ENCODE data around the gene PLEKHA6. TPM values are rescaled to one million over a fixed set of nuclear protein-coding genes. Genes with fewer than 3 reads are reported as not detected.

The PLEKHA6 gene
- total RNA-seq, 1 donor from 2014 or later = 15.4 TPM

DNA sequence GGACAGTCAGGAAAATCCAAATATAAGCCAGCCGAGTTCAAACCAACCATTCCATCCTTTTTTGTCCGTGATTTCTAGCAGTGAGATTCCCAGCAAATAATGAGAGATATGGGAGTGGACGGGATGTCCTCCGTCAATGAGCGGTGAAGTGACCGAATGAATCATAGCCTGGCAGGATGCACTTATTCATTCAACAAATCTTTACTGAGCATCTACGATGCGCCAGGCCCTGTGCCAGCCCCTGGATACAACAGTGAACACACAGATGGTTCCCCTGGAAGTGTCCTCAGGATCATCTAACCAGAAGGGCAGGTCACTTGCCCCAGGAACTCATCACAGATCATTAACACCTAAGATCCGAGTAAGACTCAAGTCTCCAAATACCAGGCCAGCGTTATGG lies 8.2 kb upstream of the PLEKHA6 start:
- Histone ChIP-seq H3K4me3 (ENCODE audit: low read depth, low read length) (no peak overlapping the region), H3K36me3 (ENCODE audit: control insufficient read depth, insufficient read depth, low read length) (no peaks in the 10 kb centered on the region), H3K27me3 (ENCODE audit: control insufficient read depth, insufficient read depth, low read length) (no peaks in the 10 kb centered on the region)
- DNase-seq (ENCODE audit: low read depth) = no peak
- TF ChIP-seq, protein P1, sequence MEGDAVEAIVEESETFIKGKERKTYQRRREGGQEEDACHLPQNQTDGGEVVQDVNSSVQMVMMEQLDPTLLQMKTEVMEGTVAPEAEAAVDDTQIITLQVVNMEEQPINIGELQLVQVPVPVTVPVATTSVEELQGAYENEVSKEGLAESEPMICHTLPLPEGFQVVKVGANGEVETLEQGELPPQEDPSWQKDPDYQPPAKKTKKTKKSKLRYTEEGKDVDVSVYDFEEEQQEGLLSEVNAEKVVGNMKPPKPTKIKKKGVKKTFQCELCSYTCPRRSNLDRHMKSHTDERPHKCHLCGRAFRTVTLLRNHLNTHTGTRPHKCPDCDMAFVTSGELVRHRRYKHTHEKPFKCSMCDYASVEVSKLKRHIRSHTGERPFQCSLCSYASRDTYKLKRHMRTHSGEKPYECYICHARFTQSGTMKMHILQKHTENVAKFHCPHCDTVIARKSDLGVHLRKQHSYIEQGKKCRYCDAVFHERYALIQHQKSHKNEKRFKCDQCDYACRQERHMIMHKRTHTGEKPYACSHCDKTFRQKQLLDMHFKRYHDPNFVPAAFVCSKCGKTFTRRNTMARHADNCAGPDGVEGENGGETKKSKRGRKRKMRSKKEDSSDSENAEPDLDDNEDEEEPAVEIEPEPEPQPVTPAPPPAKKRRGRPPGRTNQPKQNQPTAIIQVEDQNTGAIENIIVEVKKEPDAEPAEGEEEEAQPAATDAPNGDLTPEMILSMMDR (IDR thresholded peaks at IDR 0.05; ENCODE audit: insufficient read depth, low read length, poor library complexity, severe bottlenecking) = no peak

DNA sequence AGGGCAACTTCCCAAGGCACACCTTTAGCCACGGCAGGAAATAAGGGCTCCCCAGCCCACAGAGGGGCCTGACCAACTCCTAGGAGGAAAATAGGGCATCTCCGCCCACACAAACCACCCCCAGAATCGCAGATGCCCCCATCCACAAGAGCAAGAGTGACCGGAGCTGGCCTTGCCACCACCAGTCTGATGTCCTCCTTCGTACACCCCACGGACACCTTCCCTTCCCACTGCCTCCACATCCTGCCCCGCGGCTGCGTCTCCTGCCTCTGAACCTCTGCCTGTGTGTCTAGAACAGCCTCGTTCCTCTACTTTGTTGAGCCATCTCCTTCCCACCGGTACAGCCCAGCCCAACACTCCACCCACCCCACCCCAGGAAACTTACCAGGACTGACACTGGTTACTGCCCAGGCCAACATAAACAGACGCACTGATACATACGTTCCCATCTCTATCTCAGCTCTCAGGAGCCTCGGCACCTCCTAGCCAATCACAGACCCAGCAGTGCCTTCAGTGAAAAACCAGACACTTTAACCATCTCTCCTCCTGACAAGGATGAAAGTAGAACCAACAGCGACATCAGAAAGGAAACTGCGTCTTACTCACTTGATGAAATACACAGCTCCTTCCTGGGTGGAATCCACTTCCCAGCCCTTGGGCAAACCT lies 7.6 kb upstream of the PLEKHA6 start:
- no peak for DNase-seq (ENCODE audit: low read depth)
- TF ChIP-seq, protein P1 (IDR thresholded peaks at IDR 0.05; ENCODE audit: insufficient read depth, low read length, poor library complexity, severe bottlenecking) = no peak
- H3K4me3 ChIP-seq (ENCODE audit: low read depth, low read length) = no peak overlapping the region
- no peaks in the 10 kb centered on the region for H3K27me3 ChIP-seq (ENCODE audit: control insufficient read depth, insufficient read depth, low read length)
- no peaks in the 10 kb centered on the region for H3K36me3 ChIP-seq (ENCODE audit: control insufficient read depth, insufficient read depth, low read length)

DNA sequence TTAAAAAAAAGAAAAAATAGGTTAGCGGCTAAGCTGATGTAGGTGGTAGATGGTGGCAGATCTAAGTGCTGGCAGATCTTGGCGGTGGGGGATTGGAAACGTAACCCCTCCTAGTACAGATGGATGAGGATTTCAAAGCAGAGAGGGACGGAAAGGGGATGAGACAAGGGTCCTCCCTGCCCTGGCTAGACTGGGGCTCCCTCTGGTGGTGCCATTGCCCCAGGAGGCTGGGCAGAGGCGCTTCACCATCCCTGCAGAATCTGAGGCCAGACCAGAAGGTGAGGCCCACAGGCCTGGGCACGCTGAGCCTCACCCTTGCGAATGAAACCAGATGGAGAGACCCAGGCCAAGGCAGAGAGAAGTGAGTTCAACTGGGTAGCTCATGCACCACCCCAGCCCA lies 7.0 kb upstream of the PLEKHA6 start:
- Histone ChIP-seq H3K27me3 (ENCODE audit: control insufficient read depth, insufficient read depth, low read length) (no peaks in the 10 kb centered on the region), H3K36me3 (ENCODE audit: control insufficient read depth, insufficient read depth, low read length) (no peaks in the 10 kb centered on the region), H3K4me3 (ENCODE audit: low read depth, low read length) (no peak overlapping the region)
- no peak for DNase-seq (ENCODE audit: low read depth)
- TF ChIP-seq, protein P1 (IDR thresholded peaks at IDR 0.05; ENCODE audit: insufficient read depth, low read length, poor library complexity, severe bottlenecking) = peak; percentile 38

DNA sequence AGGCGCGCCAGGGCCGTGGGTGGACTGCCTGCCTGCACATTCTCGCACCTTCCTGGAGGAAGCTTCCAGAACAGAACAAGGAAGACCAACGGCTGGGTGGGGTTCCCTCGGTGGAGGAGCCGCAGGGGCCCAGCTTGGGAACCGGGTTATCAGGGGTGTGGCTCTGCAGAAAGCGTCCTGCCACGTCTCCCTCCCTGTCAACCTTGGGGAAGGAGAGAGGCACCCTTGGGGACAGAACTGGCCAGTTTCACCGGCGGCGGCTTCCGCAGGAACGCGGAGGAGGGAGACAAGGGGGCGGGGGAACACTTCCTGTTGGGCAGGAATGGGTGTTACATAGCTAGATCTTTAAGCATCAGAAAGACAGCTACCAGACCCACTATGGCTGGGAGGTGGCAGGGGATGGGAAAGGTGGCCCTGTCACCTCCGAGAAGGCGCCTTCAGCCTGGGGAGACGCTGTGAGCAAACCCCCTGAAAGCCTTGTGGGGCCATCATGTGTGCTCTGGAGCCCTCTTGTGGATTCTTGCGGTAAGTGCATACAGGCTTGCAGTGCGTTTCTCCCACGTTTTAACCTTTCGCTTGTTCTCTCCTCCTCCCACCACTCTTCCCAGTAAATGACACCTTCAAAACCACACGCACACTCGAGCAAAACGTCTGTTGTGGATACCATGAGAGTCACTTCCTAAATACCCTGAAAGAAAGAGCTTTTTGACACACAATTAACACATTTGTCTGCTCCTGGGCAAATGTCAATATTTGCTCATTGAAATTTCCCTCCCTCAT lies 3.8 kb upstream of the PLEKHA6 start:
- TF ChIP-seq, protein P1 (IDR thresholded peaks at IDR 0.05; ENCODE audit: insufficient read depth, low read length, poor library complexity, severe bottlenecking) = peak; percentile 93
- H3K27me3 ChIP-seq (ENCODE audit: control insufficient read depth, insufficient read depth, low read length) = no peaks in the 10 kb centered on the region
- H3K36me3 ChIP-seq (ENCODE audit: control insufficient read depth, insufficient read depth, low read length) = no peaks in the 10 kb centered on the region
- H3K4me3 ChIP-seq (ENCODE audit: low read depth, low read length) = peak overlapping the region; percentile 36
- DNase-seq (ENCODE audit: low read depth) = no peak

DNA sequence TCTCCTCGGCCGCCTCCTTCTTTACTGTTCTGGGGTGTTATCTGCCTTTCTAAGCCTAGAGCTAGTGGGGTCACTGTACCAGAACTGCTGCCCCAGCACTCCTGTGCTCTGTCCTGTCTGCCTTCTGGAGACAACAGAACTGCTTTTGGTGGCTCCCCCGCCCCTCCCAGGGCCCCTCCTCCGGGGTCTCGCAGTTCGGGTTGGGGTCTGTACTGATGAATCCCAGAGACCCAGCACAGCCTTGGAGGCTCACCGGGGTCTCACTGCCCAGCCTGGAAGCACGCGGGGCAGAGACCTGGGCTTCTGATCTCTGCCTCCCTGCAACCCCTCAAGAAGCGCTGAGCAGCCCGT lies 3.2 kb upstream of the PLEKHA6 start:
- TF ChIP-seq, protein P1 (IDR thresholded peaks at IDR 0.05; ENCODE audit: insufficient read depth, low read length, poor library complexity, severe bottlenecking) = no peak
- no peaks in the 10 kb centered on the region for H3K36me3 ChIP-seq (ENCODE audit: control insufficient read depth, insufficient read depth, low read length)
- H3K4me3 ChIP-seq (ENCODE audit: low read depth, low read length) = peak overlapping the region; percentile 36
- no peak for DNase-seq (ENCODE audit: low read depth)
- H3K27me3 ChIP-seq (ENCODE audit: control insufficient read depth, insufficient read depth, low read length) = no peaks in the 10 kb centered on the region

Measured in kidney epithelial cell (primary cell).